ENCODE results near the gene LAMC1.

The LAMC1 gene

DNA sequence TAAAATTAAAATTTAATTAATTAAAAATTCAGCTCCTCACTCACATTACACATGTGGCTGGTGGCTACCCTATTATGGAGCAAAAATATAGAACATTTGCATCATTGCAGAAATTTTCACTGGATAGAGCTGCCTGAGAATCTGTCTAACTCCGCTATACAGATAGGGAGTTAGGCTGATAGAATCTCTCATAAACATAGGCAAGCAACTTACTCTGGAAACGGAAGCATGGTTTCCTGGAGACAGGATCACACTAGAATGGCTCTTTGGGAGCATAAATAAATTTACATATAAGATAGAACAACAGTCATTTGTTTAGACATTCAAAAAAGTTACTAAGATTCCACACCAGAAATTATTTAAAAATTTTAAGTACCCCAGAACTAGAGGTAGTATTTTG is 150.6 kb downstream of the LAMC1 start:
- Histone ChIP-seq H3K4me3 (ENCODE audit: low read depth, low read length) (no peak overlapping the region), H3K27me3 (ENCODE audit: control insufficient read depth, insufficient read depth, low read length) (no peaks in the 10 kb centered on the region), H3K4me1 (ENCODE audit: control insufficient read depth, insufficient read depth, low read length) (no peaks in the 10 kb centered on the region), H3K9me3 (ENCODE audit: control insufficient read depth, insufficient read depth, low read depth, low read length) (no peaks in the 10 kb centered on the region), H3K9ac (ENCODE audit: low read length) (no peak overlapping the region), H3K36me3 (ENCODE audit: control insufficient read depth, insufficient read depth, low read length) (no peaks in the 10 kb centered on the region), H3K27ac (ENCODE audit: low read depth, low read length) (no peak overlapping the region)

GRCh38 chr1:183175631-183176030 is 152.4 kb downstream of the LAMC1 start:
- Histone ChIP-seq H3K27ac (ENCODE audit: low read depth, low read length) (no peak overlapping the region), H3K27me3 (ENCODE audit: control insufficient read depth, insufficient read depth, low read length) (no peaks in the 10 kb centered on the region), H3K4me1 (ENCODE audit: control insufficient read depth, insufficient read depth, low read length) (peaks cover 5% of the 10 kb centered on the region), H3K36me3 (ENCODE audit: control insufficient read depth, insufficient read depth, low read length) (no peaks in the 10 kb centered on the region), H3K4me3 (ENCODE audit: low read depth, low read length) (no peak overlapping the region), H3K9ac (ENCODE audit: low read length) (no peak overlapping the region), H3K9me3 (ENCODE audit: control insufficient read depth, insufficient read depth, low read depth, low read length) (no peaks in the 10 kb centered on the region)

DNA sequence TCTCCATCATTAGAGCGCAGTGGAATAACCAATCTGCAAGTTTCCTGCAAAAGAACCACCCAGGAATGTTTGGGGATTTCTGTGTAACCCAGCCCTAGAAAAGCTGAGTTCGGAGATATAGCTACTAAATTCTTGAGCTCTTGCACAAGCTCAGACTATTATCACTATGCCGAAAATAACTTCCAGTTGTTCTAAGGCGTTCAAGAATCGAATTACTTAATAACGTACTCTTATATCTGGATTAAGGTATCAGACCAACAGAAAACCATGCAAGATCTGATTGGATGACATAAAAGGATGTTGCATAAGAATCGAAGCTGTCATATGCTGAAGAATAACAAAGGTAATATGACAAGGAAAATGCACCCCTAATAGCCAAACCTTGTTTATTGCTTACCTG is 155.3 kb downstream of the LAMC1 start:
- Histone ChIP-seq H3K4me3 (ENCODE audit: low read depth, low read length) (no peak overlapping the region), H3K27me3 (ENCODE audit: control insufficient read depth, insufficient read depth, low read length) (no peaks in the 10 kb centered on the region), H3K9ac (ENCODE audit: low read length) (no peak overlapping the region), H3K36me3 (ENCODE audit: control insufficient read depth, insufficient read depth, low read length) (no peaks in the 10 kb centered on the region), H3K9me3 (ENCODE audit: control insufficient read depth, insufficient read depth, low read depth, low read length) (no peaks in the 10 kb centered on the region), H3K27ac (ENCODE audit: low read depth, low read length) (no peak overlapping the region), H3K4me1 (ENCODE audit: control insufficient read depth, insufficient read depth, low read length) (peaks cover 9% of the 10 kb centered on the region)

DNA sequence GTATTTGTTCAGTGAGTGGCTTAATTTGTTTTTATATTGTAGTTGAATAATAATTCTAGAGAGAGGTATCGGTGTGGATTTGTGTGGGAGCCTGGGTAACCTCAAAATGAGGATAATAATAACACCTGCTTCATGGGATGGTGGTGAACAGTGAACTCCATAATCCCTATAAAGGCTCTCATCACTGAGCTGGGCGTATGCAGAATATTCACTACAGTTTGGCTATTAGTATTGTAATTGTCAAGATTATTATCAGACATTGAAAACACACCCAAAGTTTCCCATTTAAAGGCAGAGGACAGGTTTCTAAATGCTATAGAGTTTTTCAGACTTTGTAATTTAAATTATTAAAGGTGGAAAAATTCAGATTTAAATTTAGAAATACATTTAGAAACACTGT is 155.8 kb downstream of the LAMC1 start:
- Histone ChIP-seq H3K4me1 (ENCODE audit: control insufficient read depth, insufficient read depth, low read length) (peaks cover 9% of the 10 kb centered on the region), H3K4me3 (ENCODE audit: low read depth, low read length) (no peak overlapping the region), H3K9ac (ENCODE audit: low read length) (no peak overlapping the region), H3K9me3 (ENCODE audit: control insufficient read depth, insufficient read depth, low read depth, low read length) (no peaks in the 10 kb centered on the region), H3K36me3 (ENCODE audit: control insufficient read depth, insufficient read depth, low read length) (no peaks in the 10 kb centered on the region), H3K27me3 (ENCODE audit: control insufficient read depth, insufficient read depth, low read length) (no peaks in the 10 kb centered on the region), H3K27ac (ENCODE audit: low read depth, low read length) (no peak overlapping the region)

DNA sequence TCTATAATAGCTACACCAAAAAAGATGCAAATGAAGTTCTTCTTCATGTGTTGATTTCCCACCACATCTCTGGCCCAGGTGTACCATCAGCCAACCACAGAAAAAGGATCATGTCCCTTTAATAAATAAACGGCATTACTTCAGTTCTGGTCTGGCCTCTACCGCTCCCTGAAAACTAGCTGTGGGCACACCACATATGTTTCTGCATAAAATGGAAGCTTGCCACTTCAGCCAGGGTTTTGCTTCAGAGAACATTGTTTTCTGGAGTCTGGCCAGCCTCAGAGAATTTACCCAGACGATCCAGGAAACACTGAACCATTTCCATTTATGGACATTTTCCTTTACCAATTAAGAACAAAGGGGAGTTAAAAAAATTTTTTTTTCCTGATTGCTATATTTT is 157.0 kb downstream of the LAMC1 start:
- H3K27ac ChIP-seq (ENCODE audit: low read depth, low read length): no peak overlapping the region

DNA sequence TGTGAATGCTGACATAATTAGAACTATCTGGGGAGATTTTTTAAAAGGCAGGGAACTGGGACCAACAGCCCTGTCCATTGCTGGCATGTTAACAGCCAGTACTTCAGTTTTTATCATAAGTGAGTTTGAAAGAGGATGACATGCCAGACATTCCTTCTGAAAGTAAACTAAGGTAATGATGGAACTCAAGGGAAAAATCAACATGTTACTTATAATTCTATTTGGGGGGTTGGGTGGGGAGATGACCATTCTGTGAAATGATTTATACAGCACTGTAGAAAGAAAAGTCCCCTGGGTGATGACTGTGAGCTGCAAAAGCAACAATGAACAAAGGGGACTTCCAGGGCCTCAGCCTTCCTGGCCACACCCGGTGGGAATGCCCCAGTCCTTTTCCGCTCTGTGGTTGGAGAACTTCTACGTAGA is 157.4 kb downstream of the LAMC1 start:
- no peaks in the 10 kb centered on the region for H3K36me3 ChIP-seq (ENCODE audit: control insufficient read depth, insufficient read depth, low read length)
- H3K27ac ChIP-seq (ENCODE audit: low read depth, low read length): no peak overlapping the region
- H3K4me3 ChIP-seq (ENCODE audit: low read depth, low read length): no peak overlapping the region
- H3K27me3 ChIP-seq (ENCODE audit: control insufficient read depth, insufficient read depth, low read length): no peaks in the 10 kb centered on the region
- H3K9me3 ChIP-seq (ENCODE audit: control insufficient read depth, insufficient read depth, low read depth, low read length): no peaks in the 10 kb centered on the region
- peaks cover 15% of the 10 kb centered on the region for H3K4me1 ChIP-seq (ENCODE audit: control insufficient read depth, insufficient read depth, low read length)
- no peak overlapping the region for H3K9ac ChIP-seq (ENCODE audit: low read length)

More for the DNA sequence above, 157.0 kb downstream of the LAMC1 start:
- Histone ChIP-seq H3K9ac (ENCODE audit: low read length) (no peak overlapping the region), H3K36me3 (ENCODE audit: control insufficient read depth, insufficient read depth, low read length) (no peaks in the 10 kb centered on the region), H3K4me3 (ENCODE audit: low read depth, low read length) (no peak overlapping the region), H3K27me3 (ENCODE audit: control insufficient read depth, insufficient read depth, low read length) (no peaks in the 10 kb centered on the region), H3K9me3 (ENCODE audit: control insufficient read depth, insufficient read depth, low read depth, low read length) (no peaks in the 10 kb centered on the region), H3K4me1 (ENCODE audit: control insufficient read depth, insufficient read depth, low read length) (peaks cover 10% of the 10 kb centered on the region)

GRCh38 chr1:183185941-183186490 is 162.8 kb downstream of the LAMC1 start, which contains the start of gene LAMC2:
Gene LAMC2, plus strand, starts transcription at chr1:183186264. Its CDS starts 89 bp downstream, at chr1:183186353.
- H3K4me3 ChIP-seq (ENCODE audit: low read depth, low read length): peak within 1 kb of the TSS; percentile 64

GRCh38 chr1:183186841-183187240 is 163.6 kb downstream of the LAMC1 start:
- H3K27me3 ChIP-seq (ENCODE audit: control insufficient read depth, insufficient read depth, low read length): peaks cover 3% of the 10 kb centered on the region; the same call in 1 of the 2 replicates
- H3K27ac ChIP-seq (ENCODE audit: low read depth, low read length): peak overlapping the region; percentile 37; the same call in 1 of the 2 replicates
- H3K9me3 ChIP-seq (ENCODE audit: control insufficient read depth, insufficient read depth, low read depth, low read length): no peaks in the 10 kb centered on the region
- H3K36me3 ChIP-seq (ENCODE audit: control insufficient read depth, insufficient read depth, low read length): no peaks in the 10 kb centered on the region
- H3K9ac ChIP-seq (ENCODE audit: low read length): peak overlapping the region; percentile 82
- H3K4me1 ChIP-seq (ENCODE audit: control insufficient read depth, insufficient read depth, low read length): peaks cover 16% of the 10 kb centered on the region
- peak overlapping the region; percentile 64 for H3K4me3 ChIP-seq (ENCODE audit: low read depth, low read length)

More at GRCh38 chr1:183185941-183186490, 162.8 kb downstream of the LAMC1 start, which contains the start of gene LAMC2:
- H3K4me1 ChIP-seq (ENCODE audit: control insufficient read depth, insufficient read depth, low read length): peaks cover 17% of the 10 kb centered on the region
- H3K9ac ChIP-seq (ENCODE audit: low read length): peak within 1 kb of the TSS; percentile 82
- H3K27me3 ChIP-seq (ENCODE audit: control insufficient read depth, insufficient read depth, low read length): peaks cover 3% of the 10 kb centered on the region; the same call in 1 of the 2 replicates
- H3K9me3 ChIP-seq (ENCODE audit: control insufficient read depth, insufficient read depth, low read depth, low read length): no peaks in the 10 kb centered on the region
- no peaks in the 10 kb centered on the region for H3K36me3 ChIP-seq (ENCODE audit: control insufficient read depth, insufficient read depth, low read length)
- peak within 1 kb of the TSS; percentile 37; the same call in 1 of the 2 replicates for H3K27ac ChIP-seq (ENCODE audit: low read depth, low read length)

GRCh38 chr1:183188240-183188639 is 165.0 kb downstream of the LAMC1 start:
- Histone ChIP-seq H3K27ac (ENCODE audit: low read depth, low read length) (no peak overlapping the region), H3K4me3 (ENCODE audit: low read depth, low read length) (no peak overlapping the region), H3K36me3 (ENCODE audit: control insufficient read depth, insufficient read depth, low read length) (no peaks in the 10 kb centered on the region), H3K9ac (ENCODE audit: low read length) (no peak overlapping the region), H3K4me1 (ENCODE audit: control insufficient read depth, insufficient read depth, low read length) (peaks cover 20% of the 10 kb centered on the region), H3K27me3 (ENCODE audit: control insufficient read depth, insufficient read depth, low read length) (peaks cover 3% of the 10 kb centered on the region; the same call in 1 of the 2 replicates), H3K9me3 (ENCODE audit: control insufficient read depth, insufficient read depth, low read depth, low read length) (no peaks in the 10 kb centered on the region)

GRCh38 chr1:183191833-183192232 is 168.6 kb downstream of the LAMC1 start:
- Histone ChIP-seq H3K9me3 (ENCODE audit: control insufficient read depth, insufficient read depth, low read depth, low read length) (no peaks in the 10 kb centered on the region), H3K4me1 (ENCODE audit: control insufficient read depth, insufficient read depth, low read length) (peaks cover 26% of the 10 kb centered on the region), H3K36me3 (ENCODE audit: control insufficient read depth, insufficient read depth, low read length) (no peaks in the 10 kb centered on the region), H3K27me3 (ENCODE audit: control insufficient read depth, insufficient read depth, low read length) (no peaks in the 10 kb centered on the region; the same call in 1 of the 2 replicates), H3K4me3 (ENCODE audit: low read depth, low read length) (no peak overlapping the region), H3K9ac (ENCODE audit: low read length) (no peak overlapping the region), H3K27ac (ENCODE audit: low read depth, low read length) (no peak overlapping the region)

DNA sequence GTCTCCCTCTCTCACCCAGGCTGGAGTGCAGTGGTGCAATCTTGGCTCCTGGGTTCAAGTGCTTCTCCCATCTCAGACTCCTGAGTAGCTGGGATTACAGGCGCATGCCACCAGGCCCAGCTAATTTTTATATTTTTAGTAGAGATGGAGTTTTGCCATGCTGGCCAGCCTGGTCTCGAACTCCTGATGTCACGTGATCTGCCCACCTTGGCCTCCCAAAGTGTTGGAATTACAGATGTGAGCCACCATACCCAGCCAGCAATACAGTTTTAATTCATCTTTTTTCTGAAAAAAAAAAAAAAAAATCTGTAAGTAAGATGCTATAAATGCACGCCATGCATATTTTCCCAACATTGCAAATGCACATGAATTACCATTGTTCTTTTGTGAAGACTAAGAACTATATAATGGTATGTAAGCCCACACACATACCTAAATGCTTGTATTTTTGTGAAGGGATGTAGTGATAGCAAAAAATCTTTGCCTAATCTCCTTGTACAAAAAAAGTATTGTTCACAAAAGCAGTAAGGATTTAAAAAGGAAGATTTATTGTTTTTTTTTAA is 170.8 kb downstream of the LAMC1 start:
- H3K27me3 ChIP-seq (ENCODE audit: control insufficient read depth, insufficient read depth, low read length): no peaks in the 10 kb centered on the region
- no peaks in the 10 kb centered on the region for H3K36me3 ChIP-seq (ENCODE audit: control insufficient read depth, insufficient read depth, low read length)
- no peak overlapping the region for H3K27ac ChIP-seq (ENCODE audit: low read depth, low read length)
- H3K9ac ChIP-seq (ENCODE audit: low read length): no peak overlapping the region
- no peaks in the 10 kb centered on the region for H3K9me3 ChIP-seq (ENCODE audit: control insufficient read depth, insufficient read depth, low read depth, low read length)
- no peak overlapping the region for H3K4me3 ChIP-seq (ENCODE audit: low read depth, low read length)
- peaks cover 22% of the 10 kb centered on the region for H3K4me1 ChIP-seq (ENCODE audit: control insufficient read depth, insufficient read depth, low read length)
